ENCODE measurements around the gene ADIPOR2.

DNA sequence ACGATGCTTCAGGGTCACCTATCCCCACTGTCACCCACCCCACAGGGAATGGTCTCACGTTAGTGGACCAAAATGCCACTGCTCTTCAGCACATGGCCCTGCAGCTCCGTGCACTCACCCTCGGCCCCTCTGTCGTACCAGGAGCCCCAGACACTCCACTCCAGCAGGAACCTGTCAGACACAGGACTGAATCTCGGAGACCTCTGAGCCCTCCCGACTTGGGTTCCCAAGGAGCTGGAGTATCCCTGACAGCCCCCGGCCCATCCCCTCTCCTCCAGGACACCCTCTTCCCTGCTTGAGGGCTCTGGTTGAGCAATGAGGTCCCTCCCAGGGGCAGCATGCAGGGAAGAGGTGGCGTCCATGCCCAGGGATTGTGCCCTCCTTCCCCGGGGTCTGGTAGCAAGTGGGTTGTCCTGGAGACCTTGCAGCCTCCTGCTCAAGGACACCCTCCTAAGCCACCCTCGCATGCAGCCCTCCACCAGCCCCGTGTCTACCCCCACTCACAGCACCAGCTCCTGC is 109.1 kb downstream of the ADIPOR2 start:
- TF ChIP-seq, protein P1, sequence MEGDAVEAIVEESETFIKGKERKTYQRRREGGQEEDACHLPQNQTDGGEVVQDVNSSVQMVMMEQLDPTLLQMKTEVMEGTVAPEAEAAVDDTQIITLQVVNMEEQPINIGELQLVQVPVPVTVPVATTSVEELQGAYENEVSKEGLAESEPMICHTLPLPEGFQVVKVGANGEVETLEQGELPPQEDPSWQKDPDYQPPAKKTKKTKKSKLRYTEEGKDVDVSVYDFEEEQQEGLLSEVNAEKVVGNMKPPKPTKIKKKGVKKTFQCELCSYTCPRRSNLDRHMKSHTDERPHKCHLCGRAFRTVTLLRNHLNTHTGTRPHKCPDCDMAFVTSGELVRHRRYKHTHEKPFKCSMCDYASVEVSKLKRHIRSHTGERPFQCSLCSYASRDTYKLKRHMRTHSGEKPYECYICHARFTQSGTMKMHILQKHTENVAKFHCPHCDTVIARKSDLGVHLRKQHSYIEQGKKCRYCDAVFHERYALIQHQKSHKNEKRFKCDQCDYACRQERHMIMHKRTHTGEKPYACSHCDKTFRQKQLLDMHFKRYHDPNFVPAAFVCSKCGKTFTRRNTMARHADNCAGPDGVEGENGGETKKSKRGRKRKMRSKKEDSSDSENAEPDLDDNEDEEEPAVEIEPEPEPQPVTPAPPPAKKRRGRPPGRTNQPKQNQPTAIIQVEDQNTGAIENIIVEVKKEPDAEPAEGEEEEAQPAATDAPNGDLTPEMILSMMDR (conservative IDR thresholded peaks at IDR 0.05 in 1 of 2, IDR thresholded peaks at IDR 0.05 in 1 of 2; ENCODE audit: low read depth in 1 of 2, low read length in 2 of 2) = no peak
- TF ChIP-seq EZH2 (IDR thresholded peaks at IDR 0.05; ENCODE audit: low read length, missing control alignments) = no peak

Measured in fibroblast of lung (primary cell).